Nephron (organoid): ENCODE data around the gene TAMALIN.

ENCODE experiments used
- H3K27ac Mint-ChIP-seq, 3 experiments: 2 replicates each; pipeline ENCODE4 v1.8.0; 2020; ENCODE audit warnings: mixed read lengths in 3 of 3, mild to moderate bottlenecking in 2 of 3, moderate library complexity in 1 of 3
- H3K27me3 Mint-ChIP-seq: 2 replicates; pipeline ENCODE4 v1.8.0; 2021; ENCODE audit warnings: low read depth, mild to moderate bottlenecking, moderate library complexity, mixed read lengths
- H3K36me3 Mint-ChIP-seq: 2 replicates; pipeline ENCODE4 v1.8.0; 2020; ENCODE audit warnings: low read depth, mixed read lengths
- H3K4me1 Mint-ChIP-seq: 2 replicates; pipeline ENCODE4 v1.8.0; 2020; ENCODE audit warnings: mixed read lengths
- H3K4me3 Mint-ChIP-seq, 3 experiments: 2 replicates each; pipeline ENCODE4 v1.8.0; 2020; ENCODE audit warnings: mild to moderate bottlenecking in 3 of 3, mixed read lengths in 3 of 3, moderate library complexity in 2 of 3
- H3K9me3 Mint-ChIP-seq: 2 replicates; pipeline ENCODE4 v1.8.0; 2020; ENCODE audit warnings: mixed read lengths
- TF ChIP-seq, protein P1 (sequence below), 3 experiments: fragments of 200-600 bp; sonication (generic); IDR thresholded peaks; one replicate each; pipeline ENCODE4 v1.5.0; 2021; ENCODE audit warnings: antibody characterized with exemption in 3 of 3; ENCODE audit not compliant: unreplicated experiment in 3 of 3

Gene TAMALIN

GRCh38 chr12:52049688-52050087 is 42.9 kb downstream of the TAMALIN start:
- Mint-ChIP-seq H3K27me3 (peaks cover 26% of the 10 kb centered on the region), H3K9me3 (no peaks in the 10 kb centered on the region), H3K27ac (peak overlapping the region in 1 of 3 experiments; percentile 19), H3K4me3 (peak overlapping the region; percentile 81 to 89 (median 88)), H3K36me3 (no peaks in the 10 kb centered on the region), H3K4me1 (peaks cover 33% of the 10 kb centered on the region)
- TF ChIP-seq, protein P1, sequence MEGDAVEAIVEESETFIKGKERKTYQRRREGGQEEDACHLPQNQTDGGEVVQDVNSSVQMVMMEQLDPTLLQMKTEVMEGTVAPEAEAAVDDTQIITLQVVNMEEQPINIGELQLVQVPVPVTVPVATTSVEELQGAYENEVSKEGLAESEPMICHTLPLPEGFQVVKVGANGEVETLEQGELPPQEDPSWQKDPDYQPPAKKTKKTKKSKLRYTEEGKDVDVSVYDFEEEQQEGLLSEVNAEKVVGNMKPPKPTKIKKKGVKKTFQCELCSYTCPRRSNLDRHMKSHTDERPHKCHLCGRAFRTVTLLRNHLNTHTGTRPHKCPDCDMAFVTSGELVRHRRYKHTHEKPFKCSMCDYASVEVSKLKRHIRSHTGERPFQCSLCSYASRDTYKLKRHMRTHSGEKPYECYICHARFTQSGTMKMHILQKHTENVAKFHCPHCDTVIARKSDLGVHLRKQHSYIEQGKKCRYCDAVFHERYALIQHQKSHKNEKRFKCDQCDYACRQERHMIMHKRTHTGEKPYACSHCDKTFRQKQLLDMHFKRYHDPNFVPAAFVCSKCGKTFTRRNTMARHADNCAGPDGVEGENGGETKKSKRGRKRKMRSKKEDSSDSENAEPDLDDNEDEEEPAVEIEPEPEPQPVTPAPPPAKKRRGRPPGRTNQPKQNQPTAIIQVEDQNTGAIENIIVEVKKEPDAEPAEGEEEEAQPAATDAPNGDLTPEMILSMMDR (IDR thresholded peaks at IDR 0.05; ENCODE audit: unreplicated experiment in 3 of 3) = no peak

- H3K27ac Mint-ChIP-seq = peak overlapping the region in 1 of 3 experiments; percentile 37
- peaks cover 26% of the 10 kb centered on the region for H3K27me3 Mint-ChIP-seq
- no peaks in the 10 kb centered on the region for H3K9me3 Mint-ChIP-seq
Observed at GRCh38 chr12:52050116-52050757, 43.5 kb downstream of the TAMALIN start.

DNA sequence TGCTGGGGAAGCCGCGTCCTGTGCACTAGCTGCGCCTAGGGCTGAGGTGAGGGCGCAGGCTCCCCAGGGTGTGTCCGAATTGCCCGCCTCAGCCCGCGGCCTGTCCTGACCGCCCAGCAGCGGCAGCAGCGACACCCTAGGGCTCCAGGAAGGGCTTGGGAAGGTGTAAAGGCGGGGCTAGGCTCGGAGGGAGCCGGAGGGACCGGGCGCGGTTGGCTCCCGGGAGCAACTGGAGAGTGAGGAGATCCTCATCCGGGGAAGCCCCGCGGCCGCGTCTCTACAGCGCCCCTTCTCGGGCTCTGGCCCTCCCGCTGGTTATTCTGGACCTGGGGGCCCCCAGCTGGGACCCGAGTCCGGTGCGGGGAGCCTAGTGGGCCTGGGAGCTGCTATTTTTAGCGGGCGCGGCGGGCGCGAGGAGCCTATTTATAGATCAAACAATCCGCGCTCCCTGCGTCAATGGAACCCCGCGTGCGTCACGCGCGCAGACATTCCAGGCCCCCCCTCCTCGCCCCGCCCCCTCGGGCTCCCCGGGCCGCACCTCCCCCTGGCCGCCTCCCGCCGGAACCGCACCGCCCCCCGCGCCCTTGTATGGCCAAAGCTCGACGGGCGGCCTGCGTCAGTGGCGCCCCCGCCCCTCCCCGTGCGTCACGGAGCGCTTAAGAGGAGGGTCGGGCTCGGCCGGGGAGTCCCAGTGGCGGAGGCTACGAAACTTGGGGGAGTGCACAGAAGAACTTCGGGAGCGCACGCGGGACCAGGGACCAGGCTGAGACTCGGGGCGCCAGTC is 44.2 kb downstream of the TAMALIN start, which contains the start of gene NR4A1:
NR4A1 (plus strand) TSS at position 685 of the 784 bp plus-strand sequence. CDS start 2,887 bp downstream, outside the sequence.
- Mint-ChIP-seq H3K36me3 (no peaks in the 10 kb centered on the region), H3K4me1 (peaks cover 32% of the 10 kb centered on the region), H3K4me3 (peak within 1 kb of the TSS; percentile 81 to 89 (median 88)), H3K27me3 (peaks cover 26% of the 10 kb centered on the region), H3K27ac (peak within 1 kb of the TSS in 2 of 3 experiments; percentile 66 to 74), H3K9me3 (no peaks in the 10 kb centered on the region)
- TF ChIP-seq, protein P1 (IDR thresholded peaks at IDR 0.05; ENCODE audit: unreplicated experiment in 3 of 3) = peak in 1 of 3 experiments; percentile 15

More at GRCh38 chr12:52050116-52050757, 43.5 kb downstream of the TAMALIN start:
- H3K4me3 Mint-ChIP-seq = peak overlapping the region; percentile 81 to 89 (median 88)
- TF ChIP-seq, protein P1 (IDR thresholded peaks at IDR 0.05; ENCODE audit: unreplicated experiment in 3 of 3) = no peak
- H3K36me3 Mint-ChIP-seq = no peaks in the 10 kb centered on the region
- peaks cover 32% of the 10 kb centered on the region for H3K4me1 Mint-ChIP-seq

DNA sequence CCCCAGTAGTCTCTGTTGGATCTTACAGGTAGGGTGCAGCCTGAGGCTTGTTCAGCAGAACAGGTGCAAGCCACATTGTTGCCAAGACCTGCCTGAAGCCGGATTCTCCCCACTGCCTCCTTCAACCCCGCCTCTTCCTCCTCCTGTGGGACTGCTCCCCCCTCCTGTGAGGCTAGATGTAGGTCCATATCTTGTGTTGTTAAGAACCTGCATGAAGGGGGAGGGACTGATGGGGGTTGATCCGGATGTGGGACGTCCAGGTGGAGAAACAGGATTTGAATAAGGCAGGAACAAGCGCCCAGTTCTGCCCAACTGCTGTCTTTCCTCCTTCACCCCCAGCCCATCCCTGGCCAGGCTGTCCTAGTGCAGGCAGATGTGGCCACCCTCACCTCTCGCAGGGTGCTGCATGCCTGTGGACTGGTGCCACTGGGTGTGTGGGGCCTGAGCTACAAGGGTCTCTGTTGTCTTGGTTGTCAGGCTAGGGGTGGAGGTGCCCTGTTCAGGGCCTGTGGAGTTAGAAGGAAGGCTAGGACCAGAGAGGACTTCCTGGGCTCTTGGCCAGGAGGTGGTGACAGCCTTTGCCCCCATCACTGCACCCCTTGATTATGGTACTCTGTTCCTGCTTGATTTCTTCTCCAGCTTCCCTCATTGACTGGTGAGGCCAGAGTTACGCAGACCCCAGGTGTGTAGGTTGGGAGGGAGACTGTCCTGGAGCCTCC is 45.9 kb downstream of the TAMALIN start:
- peak overlapping the region; percentile 79 to 89 (median 88) for H3K4me3 Mint-ChIP-seq
- H3K27me3 Mint-ChIP-seq = peaks cover 26% of the 10 kb centered on the region
- H3K4me1 Mint-ChIP-seq = peaks cover 44% of the 10 kb centered on the region
- TF ChIP-seq, protein P1 (IDR thresholded peaks at IDR 0.05; ENCODE audit: unreplicated experiment in 3 of 3) = no peak
- H3K27ac Mint-ChIP-seq = no peak overlapping the region
- no peaks in the 10 kb centered on the region for H3K36me3 Mint-ChIP-seq
- H3K9me3 Mint-ChIP-seq = no peaks in the 10 kb centered on the region

DNA sequence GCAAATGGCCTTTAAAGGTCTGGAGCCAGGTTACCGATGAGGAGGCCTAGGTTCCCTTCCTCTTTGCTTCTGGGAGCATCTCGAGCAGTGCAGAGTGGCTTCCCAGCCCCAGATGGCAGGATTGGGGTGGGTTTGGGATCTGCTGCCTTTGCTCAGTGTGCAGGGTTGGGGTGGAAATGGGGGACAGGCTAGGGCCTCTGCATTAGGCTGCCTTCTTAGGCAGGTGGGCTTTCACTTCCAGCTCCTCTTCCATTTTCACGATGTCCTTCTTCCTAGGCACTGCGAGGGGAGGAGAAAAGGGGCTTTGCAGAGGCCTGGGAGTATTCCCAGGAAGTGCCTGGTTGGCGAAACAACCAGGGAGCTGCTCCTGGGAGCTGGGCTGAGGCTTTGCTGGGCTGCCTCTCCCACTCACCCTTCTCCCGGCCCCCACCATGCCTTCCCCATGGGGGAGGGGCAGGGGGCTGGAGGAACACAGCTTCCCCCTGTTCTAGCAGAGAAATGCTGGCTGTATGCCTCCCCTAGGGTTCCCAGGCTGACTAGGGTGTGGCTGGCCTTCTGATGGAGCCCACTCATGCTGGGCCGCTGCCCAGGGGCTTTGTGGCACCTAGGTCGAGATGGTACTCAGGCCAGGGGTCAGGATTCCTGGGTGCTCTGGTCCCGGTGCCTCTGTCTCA is 46.9 kb downstream of the TAMALIN start:
- Mint-ChIP-seq H3K27ac (no peak overlapping the region), H3K4me1 (peaks cover 49% of the 10 kb centered on the region), H3K4me3 (peak overlapping the region in 1 of 3 experiments; percentile 60), H3K36me3 (no peaks in the 10 kb centered on the region), H3K27me3 (peaks cover 23% of the 10 kb centered on the region), H3K9me3 (no peaks in the 10 kb centered on the region)
- TF ChIP-seq, protein P1 (IDR thresholded peaks at IDR 0.05; ENCODE audit: unreplicated experiment in 3 of 3) = no peak
